GM15510 (cell line): ENCODE measurements around the gene LTBR.

Experiments used
- POLR2A ChIP-seq: IDR thresholded peaks from 3 replicates; pipeline ENCODE4 v1.6.1; 2011; ENCODE audit warnings: borderline replicate concordance; ENCODE audit not compliant: insufficient read length; ENCODE audit errors: extremely low read depth

The LTBR gene

DNA sequence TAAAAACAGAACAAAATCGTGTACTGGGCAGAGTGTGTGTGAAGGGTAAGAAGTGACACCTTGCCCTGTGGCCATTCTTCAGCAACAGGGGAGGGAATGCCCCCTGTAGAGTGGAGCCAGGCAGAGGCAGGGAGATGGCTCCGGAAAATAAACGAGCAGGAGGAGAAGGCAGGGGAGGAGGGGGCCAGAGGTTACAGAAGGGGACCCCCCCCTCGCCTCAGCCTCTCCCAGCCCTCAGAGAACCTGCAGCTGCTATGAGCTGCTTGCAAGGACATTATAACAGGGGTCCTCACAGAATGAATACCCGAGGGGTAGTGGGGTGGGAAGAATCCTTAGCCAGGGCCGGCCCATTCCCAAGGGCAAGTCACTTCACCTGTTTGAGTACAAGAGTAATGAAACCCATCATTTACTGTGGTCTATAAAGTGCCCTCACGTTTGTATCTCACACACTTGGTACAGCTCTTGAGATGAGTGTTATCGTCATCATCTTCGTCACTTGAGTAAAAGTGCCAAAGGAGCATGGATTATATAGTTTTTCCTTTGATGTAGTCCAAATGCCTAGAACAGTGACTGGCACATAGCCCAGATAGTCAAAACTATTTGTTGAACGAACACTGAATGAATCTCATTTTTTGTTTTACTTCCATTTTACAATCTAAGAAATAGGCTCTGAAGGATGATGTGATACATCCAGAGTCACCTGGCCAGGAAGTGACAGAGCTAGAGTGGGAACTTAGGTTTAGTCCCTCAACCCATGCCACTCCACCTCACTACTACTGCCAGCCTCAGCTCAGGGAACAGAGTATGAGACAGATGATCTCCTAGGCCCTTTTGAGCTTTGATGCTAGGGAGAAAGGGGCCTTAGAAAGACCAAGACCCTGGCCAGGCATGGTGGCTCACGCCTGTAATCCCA lies 23.1 kb upstream of the LTBR start:
- no peak for TF ChIP-seq POLR2A

DNA sequence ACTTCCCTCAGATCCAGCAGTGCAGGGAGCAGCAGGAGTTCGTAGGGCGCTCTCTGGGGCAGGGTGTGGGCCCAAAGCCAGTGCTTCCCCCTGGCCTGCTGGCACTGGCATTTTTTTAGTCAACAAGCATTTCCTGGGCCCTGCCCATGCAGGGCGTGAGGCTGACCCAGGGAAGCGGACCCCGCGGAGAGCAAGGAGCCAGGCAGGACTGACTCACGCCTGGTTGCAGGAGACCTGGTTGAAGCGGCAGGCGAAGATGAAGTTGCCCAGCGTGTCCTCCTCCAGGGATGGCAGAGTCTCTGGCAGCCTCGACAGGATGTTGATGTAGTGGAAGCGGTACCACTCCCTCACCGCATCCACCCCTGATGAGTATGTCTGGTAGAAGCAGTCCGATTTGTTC lies 22.1 kb upstream of the LTBR start:
- no peak for TF ChIP-seq POLR2A

DNA sequence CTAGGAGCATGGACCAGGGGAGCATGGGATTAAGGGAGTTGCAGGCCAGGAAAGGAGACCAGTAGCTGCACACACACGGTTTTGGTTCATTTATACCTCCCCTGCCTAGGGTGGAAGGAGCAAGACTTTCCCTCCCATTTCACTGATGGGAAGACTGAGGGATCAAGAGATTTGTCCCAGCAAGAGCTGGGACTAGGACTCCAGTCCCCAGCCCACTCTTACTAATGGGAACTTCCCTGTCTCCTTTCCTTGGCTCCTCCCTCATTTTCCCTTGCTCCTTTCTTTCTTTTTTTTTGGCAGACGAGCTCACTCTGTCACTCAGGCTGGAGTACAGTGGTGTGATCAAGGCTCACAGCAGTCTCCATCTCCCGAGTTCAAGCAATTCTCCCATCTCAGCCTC lies 21.6 kb upstream of the LTBR start:
- no peak for TF ChIP-seq POLR2A

DNA sequence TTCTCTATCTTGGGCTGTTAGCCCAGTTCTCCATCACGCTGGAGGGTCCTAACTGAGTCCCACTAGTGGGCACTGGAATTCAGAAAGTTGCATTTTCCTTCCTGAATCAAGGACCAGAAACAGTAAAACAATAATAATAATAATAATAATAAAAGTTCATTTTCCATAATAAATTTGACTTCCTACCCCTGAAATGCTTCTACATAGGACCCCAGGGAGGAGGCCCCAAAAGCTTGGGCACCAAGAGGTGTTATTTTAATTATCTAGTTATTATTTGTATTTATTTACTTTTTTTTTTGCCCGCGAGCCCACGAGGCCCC lies 21.0 kb upstream of the LTBR start:
- TF ChIP-seq POLR2A, result no peak

DNA sequence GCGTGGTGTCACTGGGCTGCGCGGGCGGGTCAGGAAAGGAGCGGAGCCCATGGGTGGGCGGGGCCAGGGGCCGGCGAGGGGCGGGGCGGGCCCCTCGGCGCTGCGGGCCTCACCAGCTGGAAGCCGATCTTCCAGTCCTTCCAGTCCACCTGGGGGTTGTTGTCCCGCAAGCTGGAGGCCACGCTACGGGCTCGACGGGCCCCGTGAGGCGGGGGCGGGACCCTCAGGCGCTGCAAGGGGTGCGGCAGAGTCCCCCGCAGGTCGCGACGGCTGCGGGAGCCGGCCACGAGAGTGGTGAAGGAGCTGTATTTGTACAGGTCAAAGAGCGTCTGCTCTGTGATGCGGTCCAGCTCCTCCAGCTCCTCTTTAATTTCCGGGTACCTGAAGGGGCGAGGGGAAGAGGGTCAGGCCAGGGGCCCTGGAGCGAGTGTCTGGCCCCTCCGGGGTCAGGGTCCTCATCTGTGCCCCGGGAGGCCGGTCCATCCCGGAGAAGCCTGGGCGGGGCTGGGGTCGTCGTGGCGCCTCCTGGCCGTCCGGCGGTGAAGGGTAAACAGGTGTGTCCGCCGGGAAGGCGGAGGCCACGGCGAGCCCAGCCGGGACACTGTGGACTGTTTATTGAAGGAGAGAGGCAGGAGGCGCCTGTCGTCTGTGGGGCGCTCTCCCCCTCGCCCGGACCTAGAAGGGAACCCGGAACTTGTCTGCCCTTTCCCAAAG lies 20.5 kb upstream of the LTBR start:
- no peak for TF ChIP-seq POLR2A

DNA sequence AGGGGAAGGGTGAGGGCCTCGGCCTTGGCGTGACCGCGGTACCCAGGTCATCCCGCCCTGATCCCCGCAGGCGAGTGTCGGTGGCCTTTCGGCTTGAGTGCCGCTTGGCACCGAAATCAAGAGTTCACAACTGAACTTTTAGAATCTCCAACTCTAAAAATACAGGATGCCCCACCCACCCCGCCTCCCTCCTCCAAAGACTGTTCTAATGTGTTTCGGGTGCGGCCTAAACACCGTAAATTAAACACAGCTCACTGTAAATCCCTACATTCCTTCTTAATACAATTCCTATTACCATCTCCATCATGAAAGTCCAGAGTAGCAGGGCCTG lies 20.0 kb upstream of the LTBR start:
- no peak for TF ChIP-seq POLR2A

DNA sequence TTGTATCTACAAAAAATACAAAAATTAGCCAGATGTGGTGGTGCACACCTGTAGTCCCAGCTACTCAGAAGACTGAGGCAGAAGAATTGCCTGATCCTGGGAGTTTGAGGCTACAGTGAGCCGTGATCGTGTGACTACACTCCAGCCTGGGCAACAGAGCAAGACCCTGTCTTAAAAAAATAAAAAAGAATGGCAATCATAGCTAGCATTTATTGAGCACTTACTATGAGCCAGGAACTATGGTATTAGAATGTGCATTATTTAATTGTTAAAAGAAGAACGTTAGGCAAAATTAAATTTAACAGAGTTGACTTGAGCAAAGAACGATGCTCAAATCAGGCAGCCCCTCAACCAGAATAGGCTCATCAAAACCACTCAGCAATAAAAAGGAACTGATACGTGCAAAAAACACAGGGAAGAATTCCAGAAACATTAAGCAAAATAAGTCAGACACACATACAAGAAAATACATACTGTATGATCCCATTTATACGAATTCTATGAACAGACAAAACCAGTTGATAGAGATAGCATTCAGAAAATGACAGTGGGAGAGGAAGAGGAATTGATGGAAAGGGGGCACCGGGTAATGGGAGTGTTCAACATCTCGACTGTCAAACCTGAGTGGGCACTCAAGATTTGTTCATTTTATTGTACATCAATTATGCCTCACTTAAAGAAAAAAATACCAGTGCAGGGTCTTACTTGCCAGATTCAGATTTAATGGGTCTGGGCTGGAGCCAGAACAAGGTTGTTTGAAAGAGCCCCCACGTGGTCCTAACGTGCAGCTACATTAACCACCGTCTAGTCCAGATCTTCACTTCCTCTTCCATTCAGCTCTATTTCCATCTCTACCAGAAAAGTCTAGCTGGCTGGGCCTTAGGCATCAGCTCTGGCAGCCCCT lies 16.6 kb upstream of the LTBR start:
- TF ChIP-seq POLR2A, result no peak

DNA sequence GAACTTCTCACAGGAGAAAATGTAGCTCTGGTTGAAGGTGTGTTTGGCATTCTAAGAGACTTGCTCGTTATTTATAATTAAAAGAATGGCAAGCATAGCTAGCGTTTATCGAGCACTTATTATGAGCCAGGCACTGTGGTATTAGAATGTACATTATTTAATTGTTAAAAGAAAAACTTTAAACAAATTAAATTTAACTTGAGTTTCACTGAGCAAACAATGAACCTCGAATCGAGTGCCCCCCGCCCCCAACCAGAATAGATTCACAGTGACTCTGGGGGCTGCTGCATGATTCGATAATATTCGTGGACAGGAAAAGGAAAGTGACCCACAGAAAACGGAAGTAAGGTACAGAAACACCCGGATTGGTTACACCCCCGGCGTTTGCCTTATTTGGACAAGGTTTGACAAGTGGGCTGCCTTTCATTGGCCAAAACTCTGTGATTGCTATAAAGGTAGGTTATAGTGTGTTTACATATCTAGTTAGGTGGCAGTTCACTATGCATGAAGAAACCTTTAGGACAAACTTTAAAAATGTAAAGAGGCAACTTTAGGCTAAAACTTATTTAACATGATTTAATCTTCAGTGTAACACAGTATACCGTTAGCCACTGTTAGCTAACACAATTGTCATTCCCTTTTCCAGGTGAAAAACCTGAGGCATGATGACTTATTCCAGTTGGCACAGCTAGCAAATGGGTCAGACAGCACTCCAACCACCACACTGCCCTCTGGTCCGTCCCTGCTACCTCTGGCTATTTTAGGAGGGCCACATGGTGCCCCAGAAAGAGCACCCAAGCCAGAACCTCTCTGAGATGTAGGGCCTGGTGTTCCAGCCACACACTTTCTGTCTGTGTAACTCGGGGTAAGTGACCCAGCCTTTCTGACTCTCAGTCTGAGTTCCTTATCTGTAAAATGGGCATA lies 15.7 kb upstream of the LTBR start:
- no peak for TF ChIP-seq POLR2A

DNA sequence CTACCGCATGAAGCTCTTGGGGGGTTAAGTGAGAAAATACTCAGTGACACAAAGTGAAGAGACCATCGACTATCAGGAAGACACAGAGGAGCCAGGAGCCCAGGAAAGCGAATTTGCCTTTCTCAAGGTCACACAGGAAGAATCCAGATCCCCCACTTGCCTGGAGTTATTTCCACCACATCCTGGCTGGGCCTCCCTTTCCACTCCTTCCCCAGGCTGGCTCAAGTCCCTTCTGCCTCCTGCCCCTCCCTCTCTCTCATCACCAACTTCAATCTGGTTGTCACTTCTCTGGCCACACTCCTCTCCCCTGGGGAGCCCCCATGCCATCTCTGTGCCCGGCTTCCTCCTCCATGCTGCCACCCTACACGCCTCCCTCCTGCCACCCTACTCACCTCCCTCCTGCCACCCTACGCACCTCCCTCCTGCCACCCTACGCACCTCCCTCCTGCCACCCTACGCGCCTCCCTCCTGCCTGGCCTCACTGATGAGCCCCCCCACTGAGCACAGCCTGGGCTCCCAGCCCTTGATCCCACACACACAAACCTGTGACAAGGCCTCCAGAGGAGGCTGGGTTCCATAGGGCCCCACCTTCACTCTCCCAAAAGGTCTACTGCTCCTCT lies 14.9 kb upstream of the LTBR start:
- no peak for TF ChIP-seq POLR2A

DNA sequence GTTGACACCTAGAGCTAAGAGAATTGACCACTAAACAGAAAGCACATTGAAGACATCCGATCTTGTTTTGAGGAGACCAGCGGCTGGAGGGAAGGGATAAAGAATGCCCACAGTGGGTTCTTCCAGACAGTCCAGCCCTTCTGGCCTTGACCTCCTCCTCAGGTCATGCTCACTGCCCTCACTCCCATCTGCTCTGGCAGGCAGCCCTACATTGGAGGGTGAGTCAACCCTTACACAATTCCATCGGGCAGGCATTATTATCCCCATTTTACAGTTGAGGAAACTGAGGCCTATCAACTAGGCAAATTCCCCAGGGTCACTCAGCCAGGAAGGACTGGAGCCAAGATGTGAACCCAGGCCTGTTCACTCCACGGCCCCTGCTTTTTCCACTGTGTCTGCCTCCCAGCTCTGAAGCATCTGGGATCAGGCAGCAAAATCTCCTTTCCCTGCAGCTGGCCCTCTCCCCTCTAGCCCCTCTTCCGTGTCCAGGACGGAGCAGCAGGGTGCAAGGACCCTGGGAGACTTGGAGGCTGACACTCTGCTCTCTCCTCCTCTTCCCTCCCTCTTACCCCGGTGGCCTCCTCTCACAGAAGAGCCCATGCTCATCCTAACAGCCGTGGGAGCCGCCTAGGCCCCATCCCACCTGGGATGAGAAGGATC lies 13.9 kb upstream of the LTBR start:
- TF ChIP-seq POLR2A, result no peak

DNA sequence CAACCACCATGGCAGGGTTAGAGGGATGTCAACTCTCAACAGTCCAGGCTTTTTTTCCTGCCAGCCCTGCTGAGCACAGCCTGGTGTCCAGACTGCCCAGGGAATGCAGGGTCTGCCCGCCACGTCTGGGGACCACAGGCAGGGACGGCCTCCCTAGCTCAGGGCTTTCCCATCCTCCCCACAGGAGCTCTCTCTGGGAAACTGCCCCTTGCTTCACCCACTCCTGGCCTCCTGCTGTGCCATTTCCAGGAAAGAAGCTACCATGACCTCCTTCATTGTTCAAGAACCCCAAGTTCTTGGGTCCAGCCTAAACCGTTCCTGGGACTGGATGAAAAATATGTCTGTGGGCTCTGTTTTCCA lies 13.4 kb upstream of the LTBR start:
- no peak for TF ChIP-seq POLR2A

DNA sequence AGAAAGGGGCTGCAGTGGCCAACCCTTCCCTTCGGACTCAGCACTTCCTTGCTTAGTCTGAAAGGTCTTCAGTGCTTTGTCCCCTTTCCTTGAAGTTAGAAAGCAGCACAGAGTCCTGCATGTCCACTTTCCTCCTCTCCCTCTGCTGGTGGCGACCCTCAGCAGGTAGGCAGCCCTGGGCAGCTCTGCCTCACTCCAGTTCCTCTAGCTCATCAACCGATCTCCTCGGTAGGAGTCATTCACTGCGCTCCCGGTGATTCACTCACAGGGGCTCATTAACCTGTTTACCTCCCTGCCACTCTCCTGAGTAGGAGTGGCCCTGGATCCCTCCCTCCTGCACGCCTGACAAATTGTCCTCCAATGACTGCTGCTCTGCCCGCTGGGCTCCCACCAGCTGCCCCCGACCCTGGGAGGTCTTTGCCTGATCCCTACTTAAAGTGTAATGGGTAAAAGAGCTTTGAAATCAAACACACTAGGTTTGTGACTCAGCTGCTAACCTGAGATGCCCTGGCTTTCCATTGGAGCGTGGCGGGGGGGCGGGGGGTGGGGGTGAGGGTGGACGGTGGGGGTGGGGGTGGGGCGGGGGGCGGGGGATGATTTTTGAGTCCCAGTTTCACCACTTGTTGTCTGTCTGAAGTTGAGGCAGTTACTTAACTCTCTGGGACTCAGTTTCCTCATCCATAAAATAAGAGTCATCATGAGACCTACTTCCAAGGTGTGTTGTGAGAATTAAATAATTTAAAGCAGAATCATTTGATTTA lies 12.8 kb upstream of the LTBR start:
- TF ChIP-seq POLR2A, result no peak

DNA sequence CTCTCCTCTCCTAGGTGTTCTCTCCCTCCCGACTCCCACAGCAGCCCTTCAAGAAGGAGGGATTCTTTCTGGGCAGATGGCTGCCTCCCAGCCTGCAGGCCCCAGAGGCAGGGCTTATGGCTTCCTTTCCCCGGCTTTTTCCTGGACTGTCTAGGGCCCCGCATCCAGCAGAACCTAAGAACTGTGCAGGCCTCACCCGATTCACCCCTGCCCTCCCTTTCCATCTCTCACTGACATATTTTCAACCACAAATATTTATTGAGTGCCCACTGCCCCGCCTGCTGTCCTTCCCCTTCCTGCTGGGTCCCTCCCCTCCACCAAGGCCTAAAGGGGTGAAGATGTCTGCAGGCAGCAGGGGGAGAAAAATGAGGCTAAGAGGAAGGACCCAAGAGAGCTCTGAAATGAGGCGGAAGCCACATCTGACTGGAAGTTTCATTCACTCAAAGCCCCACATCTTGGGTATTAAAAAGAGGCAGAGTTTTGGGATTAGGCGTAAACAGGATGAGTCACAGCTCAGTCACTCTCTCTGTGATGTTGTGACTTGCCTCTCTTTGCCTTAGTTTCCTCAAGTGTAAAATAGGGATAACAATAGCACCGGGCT lies 11.5 kb upstream of the LTBR start:
- no peak for TF ChIP-seq POLR2A
